A549 treated with AZD9567 at 1 μM for 4 hours (cell line): ENCODE data around the gene OR5D16. TPM values are rescaled to one million over a fixed set of nuclear protein-coding genes. Genes with fewer than 3 reads are reported as not detected.

Experiments used
- total RNA-seq: library from RNA; stranded (reverse); fragments of 200-300 nt; extraction: Qiagen RNA extraction; gene quantifications from 5 replicates; pipeline ENCODE4 v1.2.3, GENCODE V29; 2022; ENCODE audit not compliant: insufficient read depth

The OR5D16 gene
- total RNA-seq: not detected in 5 replicates

GRCh38 chr11:55838452-55838851, at the start of gene OR5D16:
TSS of gene OR5D16 (plus strand) at chr11:55838752. CDS start at chr11:55838752, 0 bp downstream.

DNA sequence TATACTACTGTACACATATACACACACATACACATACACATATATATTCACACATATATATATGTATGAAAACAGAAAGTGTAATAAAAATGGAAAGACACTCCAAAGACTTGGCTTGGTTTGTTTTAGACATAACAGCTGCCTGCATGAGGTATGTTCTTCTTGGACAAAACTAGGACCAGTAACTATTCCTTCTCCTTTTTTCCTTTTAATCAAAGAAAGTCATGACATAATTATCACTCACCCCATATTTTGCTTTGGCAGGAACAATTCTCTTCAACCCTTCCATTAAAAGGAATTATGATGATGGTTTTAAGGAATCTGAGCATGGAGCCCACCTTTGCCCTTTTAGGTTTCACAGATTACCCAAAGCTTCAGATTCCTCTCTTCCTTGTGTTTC, 43.3 kb upstream of the OR5D16 start, which contains the start of gene OR5D14:
TSS of gene OR5D14 (plus strand) at position 301 of the 400 bp plus-strand sequence. CDS start at position 301, 0 bp downstream.

GRCh38 chr11:55811067-55811466, 27.5 kb upstream of the OR5D16 start, which contains the start of gene OR5L1:
TSS of gene OR5L1 (plus strand) at chr11:55811367. CDS start at chr11:55811467, 100 bp downstream.

DNA sequence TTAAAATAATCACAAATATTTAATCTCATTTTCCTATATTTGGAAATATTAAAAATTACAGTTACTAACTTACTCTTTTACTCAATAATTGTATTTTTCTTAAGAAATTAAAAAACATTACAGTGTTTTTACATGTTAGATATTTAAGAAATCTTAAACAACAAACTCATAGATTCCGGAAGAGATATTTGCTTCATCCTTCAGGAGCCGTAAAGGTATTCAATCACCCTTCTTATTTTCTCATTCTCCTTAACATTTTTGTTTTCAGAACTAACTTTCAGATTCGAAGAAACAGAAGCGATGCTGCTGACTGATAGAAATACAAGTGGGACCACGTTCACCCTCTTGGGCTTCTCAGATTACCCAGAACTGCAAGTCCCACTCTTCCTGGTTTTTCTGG, 19.2 kb upstream of the OR5D16 start, which contains the start of gene OR5D18:
TSS of gene OR5D18 (plus strand) at position 301 of the 400 bp plus-strand sequence. CDS start at position 301, 0 bp downstream.

DNA sequence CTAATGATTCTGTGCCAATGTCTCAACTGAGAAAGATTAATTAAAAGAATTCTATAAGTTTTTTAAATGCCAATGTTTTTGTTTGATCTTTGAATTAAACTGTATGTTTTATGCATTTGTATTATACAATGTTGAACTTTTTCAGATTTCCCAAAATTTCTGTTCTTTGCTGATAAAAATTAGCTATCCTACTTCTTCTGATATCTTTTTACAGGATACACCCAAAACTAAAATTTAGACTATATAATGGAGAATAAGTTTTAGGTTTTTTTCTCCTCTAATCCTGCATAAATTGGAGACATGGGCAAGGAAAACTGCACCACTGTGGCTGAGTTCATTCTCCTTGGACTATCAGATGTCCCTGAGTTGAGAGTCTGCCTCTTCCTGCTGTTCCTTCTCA, 11.6 kb upstream of the OR5D16 start, which contains the start of gene OR5L2:
TSS of gene OR5L2 (plus strand) at position 301 of the 400 bp plus-strand sequence. CDS start at position 301, 0 bp downstream.

GRCh38 chr11:55882997-55883396, 44.4 kb downstream of the OR5D16 start, which contains the start of gene TRIM51:
TSS of gene TRIM51 (plus strand) at chr11:55883297. CDS start at chr11:55885429, 2,132 bp downstream.

Other genes starting within 250 kb of the OR5D16 start
- gene OR4C11, start 231.1 kb upstream of the OR5D16 start, total RNA-seq: not detected in 5 replicates
- not detected in 5 replicates for gene OR4P4, start 203.6 kb upstream of the OR5D16 start, total RNA-seq
- gene OR4S2, start 190.4 kb upstream of the OR5D16 start, total RNA-seq: not detected in 5 replicates
- not detected in 5 replicates for gene OR4C6, start 176.6 kb upstream of the OR5D16 start, total RNA-seq
- gene OR5D13, start 65.3 kb upstream of the OR5D16 start, total RNA-seq: not detected in 5 replicates
- gene OR5D14, start 43.2 kb upstream of the OR5D16 start, total RNA-seq: not detected in 5 replicates
- gene OR5L1, start 27.4 kb upstream of the OR5D16 start, total RNA-seq: not detected in 5 replicates
- gene OR5D18, start 19.1 kb upstream of the OR5D16 start, total RNA-seq: not detected in 5 replicates
- not detected in 5 replicates for gene OR5L2, start 11.5 kb upstream of the OR5D16 start, total RNA-seq
- not detected in 5 replicates for gene TRIM51, start 44.5 kb downstream of the OR5D16 start, total RNA-seq
- gene OR5W2, start 75.8 kb downstream of the OR5D16 start, total RNA-seq: not detected in 5 replicates
- not detected in 5 replicates for gene OR5I1, start 97.6 kb downstream of the OR5D16 start, total RNA-seq
- not detected in 5 replicates for gene OR10AG1, start 131.2 kb downstream of the OR5D16 start, total RNA-seq
- gene OR5F1, start 155.9 kb downstream of the OR5D16 start, total RNA-seq: not detected in 5 replicates
- gene OR5AS1, start 188.9 kb downstream of the OR5D16 start, total RNA-seq: not detected in 5 replicates